GM19372 (cell line): Measurements from ENCODE around the gene GOLGA8B.
"Not testable (repeated sequence)": the region's sequence is repeated elsewhere in the genome, so short reads cannot be mapped to it uniquely, and the experiment has no call there.

Source experiments
- ATAC-seq: cut with Tn5 transposase; IDR thresholded peaks from one replicate; pipeline ENCODE4 v1.9.1; 2021; ENCODE audit warnings: mild to moderate bottlenecking, low read depth, moderate library complexity; ENCODE audit not compliant: unreplicated experiment

The GOLGA8B gene

GRCh38 chr15:34567174-34567573 is 16.3 kb downstream of the GOLGA8B start:
- not testable (repeated sequence) for ATAC-seq

GRCh38 chr15:34564711-34565110 is 18.7 kb downstream of the GOLGA8B start:
- not testable (repeated sequence) for ATAC-seq

GRCh38 chr15:34560814-34561213 is 22.6 kb downstream of the GOLGA8B start:
- not testable (repeated sequence) for ATAC-seq

- ATAC-seq: not testable (repeated sequence)
These were observed 23.7 kb downstream of the GOLGA8B start for GRCh38 chr15:34559764-34560163.

- not testable (repeated sequence) for ATAC-seq
These were observed 28.3 kb downstream of the GOLGA8B start for GRCh38 chr15:34555162-34555561.

- not testable (repeated sequence) for ATAC-seq
These were observed 28.7 kb downstream of the GOLGA8B start for GRCh38 chr15:34554716-34555115.

- not testable (repeated sequence) for ATAC-seq
These were observed 29.3 kb downstream of the GOLGA8B start for GRCh38 chr15:34554126-34554525.

- not testable (repeated sequence) for ATAC-seq
These were observed 33.3 kb downstream of the GOLGA8B start for GRCh38 chr15:34550129-34550528.

- ATAC-seq: not testable (repeated sequence)
These were observed 34.1 kb downstream of the GOLGA8B start for GRCh38 chr15:34549381-34549809.

GRCh38 chr15:34543860-34544649 is 39.4 kb downstream of the GOLGA8B start:
- ATAC-seq: not testable (repeated sequence)

- ATAC-seq: not testable (repeated sequence)
These were observed 47.6 kb downstream of the GOLGA8B start for GRCh38 chr15:34535857-34536256.
